Stimulated activated CD8-positive, alpha-beta memory T cell treated with anti-CD3 and anti-CD28 coated beads, Interleukin-7, amount 100 ng/mL, for 1 hour (primary cell): Measurements from ENCODE around the gene SPATA31C1.
"Not testable (repeated sequence)": the region's sequence is repeated elsewhere in the genome, so short reads cannot be mapped to it uniquely, and the experiment has no call there.

Experiments
- DNase-seq, 2 donors: peaks; one replicate each; pipeline ENCODE4 v3.0.0-alpha.2; 2020; ENCODE audit warnings: low read depth in 2 of 2

The SPATA31C1 gene

GRCh38 chr9:87938336-87938735 lies 20.6 kb downstream of the SPATA31C1 start:
- not testable (repeated sequence) for DNase-seq

GRCh38 chr9:87939096-87939495 lies 21.3 kb downstream of the SPATA31C1 start:
- not testable (repeated sequence) for DNase-seq

GRCh38 chr9:87944096-87944495 lies 26.3 kb downstream of the SPATA31C1 start:
- DNase-seq: no peak

GRCh38 chr9:87944682-87945081 lies 26.9 kb downstream of the SPATA31C1 start:
- DNase-seq: no peak

GRCh38 chr9:87950296-87950695 lies 32.5 kb downstream of the SPATA31C1 start:
- no peak for DNase-seq

- DNase-seq: no peak
Measured at GRCh38 chr9:87950765-87951488, 33.2 kb downstream of the SPATA31C1 start.

- DNase-seq: no peak
Measured at GRCh38 chr9:87954230-87954629, 36.5 kb downstream of the SPATA31C1 start.

GRCh38 chr9:87957839-87958238 lies 40.1 kb downstream of the SPATA31C1 start:
- DNase-seq: no peak

- no peak for DNase-seq
Measured at GRCh38 chr9:87958591-87958990, 40.8 kb downstream of the SPATA31C1 start.

- DNase-seq: no peak
Measured at GRCh38 chr9:87959916-87960581, 42.3 kb downstream of the SPATA31C1 start.

GRCh38 chr9:87963770-87964169 lies 46.0 kb downstream of the SPATA31C1 start:
- no peak for DNase-seq

GRCh38 chr9:87964826-87965225 lies 47.1 kb downstream of the SPATA31C1 start:
- no peak for DNase-seq

GRCh38 chr9:87968155-87968554 lies 50.4 kb downstream of the SPATA31C1 start:
- no peak for DNase-seq

GRCh38 chr9:87970602-87971001 lies 52.8 kb downstream of the SPATA31C1 start:
- DNase-seq: no peak

GRCh38 chr9:87973122-87973521 lies 55.4 kb downstream of the SPATA31C1 start:
- no peak for DNase-seq
